DND-41 (cell line): ENCODE results near the gene GRIA1.

ENCODE experiments used
- ATAC-seq: fragments of 200-7000 bp; cut with Tn5 transposase; 3 replicates; pipeline ENCODE4 v1.9.1; 2021; ENCODE audit warnings: low read depth; ENCODE audit not compliant: insufficient read depth
- DNase-seq: peaks from one replicate; pipeline ENCODE4 v3.0.0-alpha.2; 2020
- H2AFZ ChIP-seq: 2 replicates; pipeline ENCODE4 v1.6.0; 2012; ENCODE audit warnings: low read depth, low read length
- H3K27ac ChIP-seq: 2 replicates; pipeline ENCODE4 v1.5.1; 2012; ENCODE audit warnings: low read length, inconsistent platforms
- H3K27me3 ChIP-seq: fragments of 200-600 bp; sonication (generic); 2 replicates; pipeline ENCODE4 v1.6.0; 2012; ENCODE audit warnings: low read length, mild to moderate bottlenecking, inconsistent platforms; ENCODE audit not compliant: insufficient read depth, poor library complexity
- H3K36me3 ChIP-seq: 2 replicates; pipeline ENCODE4 v1.5.1; 2012; ENCODE audit warnings: low read length, inconsistent platforms; ENCODE audit not compliant: insufficient read depth
- H3K4me1 ChIP-seq: 2 replicates; pipeline ENCODE4 v1.5.1; 2012; ENCODE audit warnings: mild to moderate bottlenecking, low read length; ENCODE audit not compliant: insufficient read depth
- H3K4me2 ChIP-seq: 2 replicates; pipeline ENCODE4 v1.6.0; 2012; ENCODE audit warnings: mild to moderate bottlenecking, moderate library complexity, low read length, inconsistent platforms; ENCODE audit not compliant: insufficient read depth
- H3K4me3 ChIP-seq, 2 experiments: fragments of 200-600 bp in 1 of 2; shearing (Covaris generic) in 1 of 2; 2 replicates each; pipeline ENCODE4 v1.5.1; 2012 to 2016; ENCODE audit warnings: inconsistent platforms in 2 of 2, low read length in 2 of 2, mild to moderate bottlenecking in 2 of 2, low read depth in 1 of 2, moderate library complexity in 1 of 2
- H3K79me2 ChIP-seq: 2 replicates; pipeline ENCODE4 v1.6.0; 2012; ENCODE audit warnings: low read length, inconsistent platforms; ENCODE audit not compliant: insufficient read depth
- H3K9ac ChIP-seq: 2 replicates; pipeline ENCODE4 v1.6.0; 2012; ENCODE audit warnings: low read depth, mild to moderate bottlenecking, inconsistent platforms, low read length, moderate library complexity
- H3K9me3 ChIP-seq: 2 replicates; pipeline ENCODE4 v1.5.1; 2012; ENCODE audit warnings: low read length, moderate library complexity, mild to moderate bottlenecking, inconsistent platforms; ENCODE audit not compliant: insufficient read depth, severe bottlenecking
- H4K20me1 ChIP-seq: 2 replicates; pipeline ENCODE4 v1.6.0; 2012; ENCODE audit warnings: low read length; ENCODE audit not compliant: insufficient read depth
- CTCF ChIP-seq: IDR thresholded peaks from 2 replicates; pipeline ENCODE4 v1.5.1; 2012; ENCODE audit warnings: borderline replicate concordance, low read length, moderate library complexity, mild to moderate bottlenecking; ENCODE audit not compliant: poor library complexity, severe bottlenecking; ENCODE audit errors: extremely low read depth
- EZH2 ChIP-seq: IDR thresholded peaks from 3 replicates; pipeline ENCODE4 v1.6.1; 2012; ENCODE audit warnings: borderline replicate concordance, low read depth, mild to moderate bottlenecking, moderate library complexity, low read length, inconsistent platforms; ENCODE audit not compliant: severe bottlenecking

Gene GRIA1

DNA sequence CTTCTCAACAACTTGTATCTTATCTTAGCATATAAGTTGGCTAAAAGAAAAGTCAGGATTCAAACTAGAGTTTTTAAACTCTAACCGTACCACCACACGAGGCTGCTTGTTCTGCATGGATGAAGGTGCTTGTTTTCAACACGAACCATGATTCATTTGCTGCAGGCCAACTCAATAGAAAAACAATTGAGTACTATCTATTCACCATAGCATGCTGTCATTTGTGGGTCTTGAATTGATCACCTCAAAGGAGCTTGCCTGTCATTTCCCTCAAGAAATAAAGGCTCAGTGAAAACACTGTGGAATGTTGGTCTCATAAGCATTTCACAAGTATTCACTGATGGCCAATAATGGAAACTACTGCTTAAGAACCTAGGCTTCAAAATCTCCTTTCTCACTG lies 21.0 kb upstream of the GRIA1 start:
- Histone ChIP-seq H3K27me3 (no peaks in the 10 kb centered on the region), H3K9ac (no peak overlapping the region), H3K4me1 (no peaks in the 10 kb centered on the region), H4K20me1 (no peaks in the 10 kb centered on the region), H3K79me2 (no peaks in the 10 kb centered on the region), H2AFZ (no peak overlapping the region), H3K9me3 (no peaks in the 10 kb centered on the region), H3K36me3 (no peaks in the 10 kb centered on the region), H3K27ac (no peak overlapping the region), H3K4me3 (no peak overlapping the region), H3K4me2 (no peak overlapping the region)
- TF ChIP-seq EZH2, result no peak
- TF ChIP-seq CTCF, result no peak
- DNase-seq (no peak), ATAC-seq (no peak)

GRCh38 chr5:153470736-153471135 lies 19.7 kb upstream of the GRIA1 start:
- H3K4me2 ChIP-seq, result no peak overlapping the region
- H3K27me3 ChIP-seq, result no peaks in the 10 kb centered on the region
- no peak overlapping the region for H3K27ac ChIP-seq
- no peak for TF ChIP-seq EZH2
- ATAC-seq (no peak), DNase-seq (no peak)
- no peaks in the 10 kb centered on the region for H3K4me1 ChIP-seq
- no peak overlapping the region for H3K9ac ChIP-seq
- H4K20me1 ChIP-seq, result no peaks in the 10 kb centered on the region
- H3K4me3 ChIP-seq, result no peak overlapping the region
- H3K36me3 ChIP-seq, result no peaks in the 10 kb centered on the region
- no peaks in the 10 kb centered on the region for H3K9me3 ChIP-seq
- no peaks in the 10 kb centered on the region for H3K79me2 ChIP-seq
- no peak overlapping the region for H2AFZ ChIP-seq

GRCh38 chr5:153476767-153477166 lies 13.7 kb upstream of the GRIA1 start:
- no peaks in the 10 kb centered on the region for H3K9me3 ChIP-seq
- H3K9ac ChIP-seq, result no peak overlapping the region
- H3K36me3 ChIP-seq, result no peaks in the 10 kb centered on the region
- no peak overlapping the region for H3K27ac ChIP-seq
- DNase-seq, result no peak
- H3K4me1 ChIP-seq, result no peaks in the 10 kb centered on the region
- no peak overlapping the region for H2AFZ ChIP-seq
- H3K79me2 ChIP-seq, result no peaks in the 10 kb centered on the region
- H4K20me1 ChIP-seq, result no peaks in the 10 kb centered on the region
- TF ChIP-seq CTCF, result no peak
- no peak for TF ChIP-seq EZH2
- H3K27me3 ChIP-seq, result no peaks in the 10 kb centered on the region
- ATAC-seq, result no peak
- no peak overlapping the region for H3K4me2 ChIP-seq
- H3K4me3 ChIP-seq, result no peak overlapping the region

DNA sequence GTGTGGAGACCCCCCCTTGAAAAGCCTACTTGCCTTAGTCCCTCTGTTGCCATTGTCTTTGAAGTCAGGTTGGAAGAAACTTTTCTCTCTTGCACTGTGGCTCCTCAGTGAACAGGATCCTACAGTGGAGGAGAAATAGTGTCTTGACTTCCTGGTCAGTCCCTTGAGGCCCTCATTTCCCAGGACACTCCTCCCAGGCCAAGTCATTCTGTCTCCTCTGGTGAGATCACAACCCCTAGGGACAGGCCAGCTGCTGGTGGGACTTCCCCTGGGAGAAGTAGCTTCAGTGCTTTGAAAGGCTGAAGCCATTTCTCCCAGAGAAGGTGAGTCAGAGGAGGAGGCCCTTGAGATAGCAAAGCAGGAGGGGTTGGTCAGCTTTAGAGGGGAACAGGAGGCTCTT lies 10.1 kb upstream of the GRIA1 start:
- Histone ChIP-seq H3K4me3 (no peak overlapping the region), H3K79me2 (no peaks in the 10 kb centered on the region), H3K9me3 (no peaks in the 10 kb centered on the region), H3K4me2 (no peak overlapping the region), H2AFZ (no peak overlapping the region), H3K4me1 (no peaks in the 10 kb centered on the region), H3K9ac (no peak overlapping the region), H4K20me1 (no peaks in the 10 kb centered on the region), H3K27ac (no peak overlapping the region), H3K36me3 (no peaks in the 10 kb centered on the region), H3K27me3 (no peaks in the 10 kb centered on the region)
- ATAC-seq (no peak), DNase-seq (no peak)
- TF ChIP-seq CTCF (no peak), EZH2 (no peak)
